NCI-H2081 treated with DMSO at 0.1 percent for 48 hours (cell line): ENCODE measurements around the gene CTR9.

ENCODE experiments used
- DNase-seq: peaks from one replicate; lab custom pipeline; 2025; lab: John Stamatoyannopoulos, UW

The CTR9 gene

GRCh38 chr11:10780040-10780439 lies 29.0 kb downstream of the CTR9 start:
- no peak for DNase-seq

DNA sequence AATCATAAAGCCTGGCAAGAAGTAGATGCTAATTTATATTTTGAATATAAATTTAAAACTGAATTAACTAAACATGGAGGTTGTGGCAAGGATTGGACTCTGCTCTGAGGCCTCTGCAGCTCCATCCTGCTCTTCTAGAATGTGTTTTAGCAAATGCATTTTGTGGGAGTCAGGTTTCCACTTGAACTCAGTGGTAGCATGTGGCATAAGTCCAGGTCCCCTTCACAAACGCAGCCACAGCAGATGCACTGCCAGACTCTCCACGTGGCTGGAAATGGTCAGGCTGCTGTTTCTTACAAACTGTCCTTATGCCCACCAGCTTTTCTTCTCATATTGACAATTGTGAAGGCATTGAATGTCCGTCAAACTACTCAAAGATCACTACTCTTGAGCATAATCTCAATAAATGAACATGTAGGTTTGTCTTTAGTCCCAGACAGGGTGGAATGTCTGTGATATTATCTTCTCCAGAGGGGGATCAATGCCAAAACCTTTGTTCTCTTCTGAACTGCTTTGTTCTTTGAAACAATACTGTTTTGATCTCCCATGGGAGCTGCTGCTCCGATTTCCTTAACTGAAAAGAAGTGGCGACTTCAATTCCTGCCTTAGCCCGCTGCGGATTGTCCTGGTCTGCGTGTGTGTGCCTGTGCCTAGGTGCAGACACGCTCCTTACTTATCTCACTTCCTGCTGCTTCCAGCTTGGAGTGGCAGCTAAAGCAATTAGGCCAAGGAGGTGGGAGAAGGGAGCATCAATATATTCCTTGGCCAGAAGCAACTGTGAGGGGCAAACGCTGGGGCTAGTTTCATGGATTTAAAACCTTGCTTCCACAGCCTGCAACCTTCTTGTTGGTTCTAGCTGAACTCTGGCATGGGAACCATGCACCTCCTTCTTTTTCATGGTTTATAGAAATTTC lies 33.4 kb downstream of the CTR9 start:
- DNase-seq: no peak

DNA sequence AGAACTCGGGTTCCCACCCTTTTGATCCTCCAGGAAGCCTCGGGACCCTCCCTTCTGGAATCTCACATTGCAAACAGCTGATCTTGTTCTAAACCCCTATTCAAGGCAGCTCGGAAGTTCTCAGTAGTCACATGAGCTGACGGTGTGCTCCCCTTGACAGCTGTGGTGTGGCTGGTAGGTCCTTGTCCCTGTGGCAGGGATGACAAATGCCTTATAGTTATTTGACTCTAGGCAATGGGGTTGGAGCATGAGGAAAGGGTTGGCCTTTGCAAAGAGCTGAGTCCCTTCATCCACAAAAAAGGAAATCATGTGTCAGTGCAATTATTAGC lies 34.1 kb downstream of the CTR9 start:
- no peak for DNase-seq

DNA sequence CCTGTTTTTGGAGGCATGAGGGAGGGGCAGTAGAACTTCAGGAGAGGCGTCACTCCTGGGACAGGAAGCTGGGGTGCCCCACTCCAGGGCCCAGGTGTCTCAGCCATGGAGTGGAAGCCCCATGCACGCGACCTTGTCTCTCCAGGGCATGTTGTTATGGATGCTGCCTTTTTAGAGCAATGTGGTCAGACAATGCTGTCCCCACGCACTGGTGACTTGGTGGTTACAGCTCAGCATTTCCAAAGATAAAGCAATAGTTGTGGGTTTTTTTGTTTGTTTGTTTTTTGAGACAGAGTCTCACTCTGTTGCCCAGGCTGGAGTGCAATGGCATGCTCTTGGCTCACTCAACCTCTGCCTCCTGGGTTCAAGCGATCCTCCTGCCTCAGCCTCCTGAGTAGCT lies 35.4 kb downstream of the CTR9 start:
- DNase-seq: no peak

- DNase-seq: no peak
Observed at GRCh38 chr11:10792385-10793068, 41.5 kb downstream of the CTR9 start.

DNA sequence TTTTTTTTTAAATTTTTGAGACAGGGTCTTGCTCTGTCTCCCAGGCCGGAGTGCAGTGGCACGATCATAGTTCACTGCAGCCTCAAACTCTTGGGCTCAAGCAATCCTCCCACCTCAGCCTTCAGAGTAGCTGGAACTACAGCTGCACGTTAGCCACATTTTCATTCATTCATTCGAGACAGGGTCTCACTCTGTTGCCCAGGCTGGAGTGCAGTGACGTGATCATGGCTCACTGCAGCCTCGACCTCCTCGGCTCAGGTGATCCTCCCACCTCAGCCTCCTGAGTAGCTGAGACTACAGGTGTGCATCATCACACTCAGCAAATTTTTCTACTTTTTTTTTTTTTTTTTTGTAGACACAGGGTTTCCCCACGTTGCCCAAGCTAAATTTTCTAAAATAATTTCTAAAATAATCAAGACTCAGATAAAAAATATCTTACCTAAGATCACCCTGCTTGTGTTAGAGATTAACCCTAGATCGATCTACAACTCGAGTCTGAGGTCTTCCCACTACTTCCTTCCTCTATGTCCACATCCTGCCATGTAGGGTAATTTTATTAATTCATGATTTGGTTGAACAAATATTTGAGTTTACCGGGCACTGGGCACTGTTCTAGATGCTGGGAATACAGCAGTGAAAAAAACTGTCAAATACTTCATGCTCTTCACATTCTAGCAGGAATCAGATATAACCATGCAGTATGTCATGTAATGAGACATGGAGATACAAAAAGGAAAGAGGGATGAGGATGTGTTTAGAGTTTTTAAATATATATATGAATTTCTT lies 42.6 kb downstream of the CTR9 start:
- no peak for DNase-seq

DNA sequence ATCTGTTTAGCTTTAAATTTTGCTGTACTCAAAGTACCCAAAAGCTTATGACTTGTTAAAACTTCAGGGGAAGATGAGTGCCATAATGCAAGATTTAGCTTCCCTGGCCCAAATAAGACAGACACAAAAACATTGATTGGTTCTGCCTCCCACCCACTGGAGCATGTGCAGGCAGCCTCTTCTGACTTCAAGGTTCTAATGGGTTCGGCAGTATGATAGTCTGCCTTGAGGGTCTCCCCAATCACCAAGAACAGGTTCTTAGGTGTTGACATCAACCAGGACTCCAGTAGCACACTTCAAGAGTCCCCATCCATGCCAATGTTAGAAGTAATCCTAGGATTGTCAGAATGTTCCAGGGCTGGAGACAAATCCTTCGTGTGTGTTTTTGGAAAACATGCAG lies 45.1 kb downstream of the CTR9 start:
- DNase-seq: no peak

- no peak for DNase-seq
Observed at GRCh38 chr11:10797001-10797400, 46.0 kb downstream of the CTR9 start.

GRCh38 chr11:10797531-10797930 lies 46.5 kb downstream of the CTR9 start:
- no peak for DNase-seq

- no peak for DNase-seq
Observed at GRCh38 chr11:10798330-10798928, 47.4 kb downstream of the CTR9 start.

GRCh38 chr11:10800292-10800691 lies 49.2 kb downstream of the CTR9 start:
- no peak for DNase-seq

- DNase-seq: no peak
Observed at GRCh38 chr11:10803676-10804075, 52.6 kb downstream of the CTR9 start.

- DNase-seq: no peak
Observed at GRCh38 chr11:10805741-10806140, 54.7 kb downstream of the CTR9 start.

- DNase-seq: no peak
Observed at GRCh38 chr11:10806206-10806605, 55.2 kb downstream of the CTR9 start.

- DNase-seq: no peak
Observed at GRCh38 chr11:10807493-10808234, 56.6 kb downstream of the CTR9 start.

DNA sequence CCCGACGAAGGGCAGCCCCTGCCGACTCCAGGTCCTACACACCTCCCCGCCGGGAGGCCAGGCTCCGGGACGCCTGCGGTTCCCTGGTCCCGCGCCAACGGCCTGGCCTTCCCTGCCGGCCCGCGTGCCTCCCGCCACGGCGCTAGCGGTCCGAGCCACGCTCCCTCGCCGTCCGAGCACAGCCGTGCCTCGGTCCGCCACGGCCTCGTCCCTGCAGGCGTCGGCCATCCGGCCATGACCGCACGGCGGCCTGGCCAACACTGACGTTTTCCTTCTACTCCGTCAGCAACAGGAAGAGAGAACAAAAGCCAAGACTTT lies 57.1 kb downstream of the CTR9 start:
- no peak for DNase-seq

- DNase-seq: peak; percentile 92
Observed at GRCh38 chr11:10808553-10809372, 57.7 kb downstream of the CTR9 start, which contains the start of gene EIF4G2. Gene EIF4G2, minus strand, starts transcription at chr11:10808926.

- DNase-seq: no peak
Observed at GRCh38 chr11:10809373-10810160, 58.5 kb downstream of the CTR9 start.

GRCh38 chr11:10813945-10814344 lies 62.9 kb downstream of the CTR9 start:
- no peak for DNase-seq

DNA sequence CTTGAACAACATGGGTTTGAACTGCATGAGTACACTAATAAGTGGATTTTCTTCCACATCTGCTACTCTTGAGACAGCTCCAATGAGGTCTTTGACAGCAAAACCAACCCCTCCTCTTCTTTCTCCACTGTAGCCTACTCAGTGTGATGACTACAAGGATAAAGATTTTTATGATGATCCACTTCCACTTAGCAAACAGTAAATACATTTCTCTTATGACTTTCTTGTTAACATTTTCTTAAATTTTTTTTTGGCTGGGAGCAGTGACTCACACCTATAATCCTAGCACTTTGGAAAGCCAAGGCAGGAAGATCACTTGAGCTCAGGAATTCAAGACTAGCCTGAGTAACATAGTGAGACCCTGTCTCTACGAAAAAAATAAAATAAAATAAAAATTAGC lies 67.5 kb downstream of the CTR9 start:
- DNase-seq: no peak
